Aorta (tissue), 5 donors: ENCODE results near the gene CDC16. TPM values are rescaled to one million over a fixed set of nuclear protein-coding genes. Genes with fewer than 3 reads are reported as not detected.
"Not testable (repeated sequence)": the region's sequence is repeated elsewhere in the genome, so short reads cannot be mapped to it uniquely, and the experiment has no call there.

Experiments
- ATAC-seq: fragments of 200-7000 bp; cut with Tn5 transposase; one replicate; pipeline ENCODE4 v1.9.1; 2022; ENCODE audit warnings: moderate library complexity; ENCODE audit not compliant: low FRiP score
- DNase-seq, 2 donors: peaks; one replicate each; pipeline ENCODE4 v3.0.0-alpha.2; 2020
- H3K27ac ChIP-seq, 2 donors: one replicate each; pipeline ENCODE4 v1.5.1; 2013; ENCODE audit warnings: low read length in 2 of 2, mild to moderate bottlenecking in 2 of 2, moderate library complexity in 2 of 2, control low read depth in 1 of 2, inconsistent platforms in 1 of 2, low read depth in 1 of 2
- H3K27me3 ChIP-seq, 2 donors: one replicate each; pipeline ENCODE4 v1.6.1; 2013; ENCODE audit warnings: control low read depth in 1 of 2, low read length in 1 of 2, mild to moderate bottlenecking in 1 of 2, moderate library complexity in 1 of 2; ENCODE audit not compliant: insufficient read depth in 2 of 2, control insufficient read depth in 1 of 2
- H3K36me3 ChIP-seq, 2 donors: one replicate each; pipeline ENCODE4 v1.6.1; 2013; ENCODE audit warnings: control low read depth in 1 of 2, low read length in 1 of 2, mild to moderate bottlenecking in 1 of 2; ENCODE audit not compliant: insufficient read depth in 2 of 2, control insufficient read depth in 1 of 2
- H3K4me1 ChIP-seq, 2 donors: one replicate each; pipeline ENCODE4 v1.6.1; 2013; ENCODE audit warnings: low read length in 2 of 2, control low read depth in 1 of 2, mild to moderate bottlenecking in 1 of 2, moderate library complexity in 1 of 2; ENCODE audit not compliant: insufficient read depth in 2 of 2, control insufficient read depth in 1 of 2
- H3K4me3 ChIP-seq, 2 donors: one replicate each; pipeline ENCODE4 v1.5.1; 2013; ENCODE audit warnings: low read length in 2 of 2, control low read depth in 1 of 2, mild to moderate bottlenecking in 1 of 2
- H3K9me3 ChIP-seq: one replicate; pipeline ENCODE4 v1.6.1; 2013; ENCODE audit warnings: mild to moderate bottlenecking, low read length; ENCODE audit not compliant: control insufficient read depth
- WGBS, 2 donors: extraction: QIAGEN DNeasy Blood & Tissue Kit; methylation state at CpG; one replicate each; pipeline ENCODE4 v1.1.7; 2013; 5-methylcytosine and 5-hydroxymethylcytosine counted together
- intact Hi-C, 2 donors: fragments of 100-400 bp; cut with DNase I; formaldehyde crosslinking; loops; one replicate each; pipeline versions ENCODE4 v1.14.2 to v1.15.0; 2022
- polyA plus RNA-seq, 2 donors: library from polyadenylated mRNA; stranded (reverse); fragments of 200-250 nt; gene quantifications; one replicate each; pipeline ENCODE4 v1.2.3, GENCODE V29; 2013
- total RNA-seq, 2 donors: library from RNA; stranded (reverse); fragmentation: NEBNext Ultra II Directional; extraction: Animal tissue kit (Norgen Biotek cat#: 25700); gene quantifications; one replicate each; pipeline ENCODE4 v1.2.1, GENCODE V29; 2021
- donor health status: healthy with polysubstance abuse.
- donor health status: Bipolar disorder and iron deficiency.
- donor health status: DM: no; HTN: no; CAD: no.
- donor health status: DM: no; HTN: no; CAD: no.
- donor health status: DM: yes; HTN: yes; CAD: no.

Gene CDC16
- total and polyA plus RNA-seq, 4 donors: 31.1 to 86.9 (median 56.4) TPM

DNA sequence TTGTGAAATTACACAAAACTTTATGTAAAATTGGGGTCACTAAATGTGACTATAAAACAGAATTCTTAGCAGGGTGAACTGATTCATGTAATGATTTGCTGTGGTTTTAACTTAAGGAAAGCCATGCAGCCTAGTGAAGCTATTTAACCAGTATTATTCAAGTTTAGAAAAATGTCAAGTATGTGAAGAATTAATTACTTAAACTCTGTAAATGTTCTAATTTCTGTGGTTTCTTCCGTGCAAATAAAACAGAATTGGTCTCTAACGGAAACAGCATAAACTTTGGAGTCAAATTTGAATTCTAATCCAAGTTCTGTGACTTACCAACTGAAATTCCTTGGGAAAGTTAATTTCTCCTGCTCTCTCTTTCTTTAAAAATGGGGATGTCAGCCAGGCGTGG is 13.3 kb downstream of the CDC16 start:
- intact Hi-C loops: no loop called here
- H3K4me1 ChIP-seq: no peaks in the 10 kb centered on the region
- no peak overlapping the region for H3K27ac ChIP-seq
- H3K36me3 ChIP-seq: peaks cover 6 to 10% of the 10 kb centered on the region in 2 donors
- no peak for ATAC-seq
- DNase-seq: no peak
- no peaks in the 10 kb centered on the region for H3K27me3 ChIP-seq
- 22 to 27% methylated on average over 3 of the region's 3 CpGs for WGBS, 2 donors
- no peaks in the 10 kb centered on the region for H3K9me3 ChIP-seq
- no peak overlapping the region for H3K4me3 ChIP-seq

- Histone ChIP-seq H3K4me1 (no peaks in the 10 kb centered on the region), H3K9me3 (no peaks in the 10 kb centered on the region), H3K27ac (no peak overlapping the region), H3K4me3 (no peak overlapping the region), H3K36me3 (peaks cover 3 to 10% of the 10 kb centered on the region in 2 donors), H3K27me3 (no peaks in the 10 kb centered on the region)
- DNase-seq (no peak), ATAC-seq (no peak)
- WGBS, 2 donors: 95 to 96% methylated on average over 7 of the region's 7 CpGs
- intact Hi-C loops: no loop called here
Observed at GRCh38 chr13:114249077-114249476, 14.4 kb downstream of the CDC16 start.

- ATAC-seq, DNase-seq, intact Hi-C loops, H3K4me3 ChIP-seq, H3K4me1 ChIP-seq, H3K27ac ChIP-seq, H3K9me3 ChIP-seq, H3K36me3 ChIP-seq, H3K27me3 ChIP-seq: not testable (repeated sequence)
- WGBS, 2 donors: 76 to 79% methylated on average over 1 of the region's 1 CpG
Observed at GRCh38 chr13:114251639-114252440, 17.1 kb downstream of the CDC16 start.

DNA sequence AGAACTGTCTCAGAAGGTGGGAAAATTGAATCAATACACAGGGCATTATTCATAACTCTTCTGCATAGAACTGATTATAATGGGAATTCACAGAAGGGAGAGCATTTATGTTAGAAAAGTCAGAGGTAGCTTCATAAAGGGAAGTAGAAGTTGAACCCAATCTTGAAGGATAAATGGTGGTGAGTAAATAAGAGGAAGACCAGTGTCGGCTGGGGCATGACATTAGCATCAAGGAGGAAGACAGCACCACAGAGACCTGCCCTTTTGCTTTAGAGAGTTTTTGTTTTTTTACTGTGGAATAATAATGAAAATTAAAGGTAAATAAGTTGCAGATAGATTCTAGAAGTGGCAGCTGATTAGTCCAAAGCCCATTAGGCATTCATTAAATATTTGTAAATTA is 21.9 kb downstream of the CDC16 start:
- H3K4me3 ChIP-seq: no peak overlapping the region
- 88 to 89% methylated on average over 1 of the region's 1 CpG for WGBS, 2 donors
- peaks cover 2 to 20% of the 10 kb centered on the region in 2 donors for H3K36me3 ChIP-seq
- intact Hi-C loops: no loop called here
- no peak for DNase-seq
- H3K9me3 ChIP-seq: no peaks in the 10 kb centered on the region
- H3K27ac ChIP-seq: no peak overlapping the region
- H3K27me3 ChIP-seq: no peaks in the 10 kb centered on the region
- ATAC-seq: no peak
- H3K4me1 ChIP-seq: no peaks in the 10 kb centered on the region

- Histone ChIP-seq H3K4me1 (no peaks in the 10 kb centered on the region), H3K27ac (no peak overlapping the region), H3K4me3 (no peak overlapping the region), H3K36me3 (peaks cover 2 to 18% of the 10 kb centered on the region in 2 donors), H3K27me3 (no peaks in the 10 kb centered on the region), H3K9me3 (no peaks in the 10 kb centered on the region)
- intact Hi-C loops: no loop called here
- 90 to 92% methylated on average over 4 of the region's 4 CpGs for WGBS, 2 donors
- ATAC-seq (no peak), DNase-seq (no peak)
Observed at GRCh38 chr13:114257014-114257413, 22.3 kb downstream of the CDC16 start.

GRCh38 chr13:114258589-114258988 is 23.9 kb downstream of the CDC16 start:
- Histone ChIP-seq H3K9me3 (no peaks in the 10 kb centered on the region), H3K27ac (no peak overlapping the region), H3K27me3 (no peaks in the 10 kb centered on the region), H3K4me3 (no peak overlapping the region), H3K36me3 (peaks cover 7 to 22% of the 10 kb centered on the region in 2 donors), H3K4me1 (no peaks in the 10 kb centered on the region)
- DNase-seq: no peak
- intact Hi-C loops: no loop called here
- ATAC-seq: no peak
- WGBS, 2 donors: 94 to 95% methylated on average over 8 of the region's 8 CpGs

DNA sequence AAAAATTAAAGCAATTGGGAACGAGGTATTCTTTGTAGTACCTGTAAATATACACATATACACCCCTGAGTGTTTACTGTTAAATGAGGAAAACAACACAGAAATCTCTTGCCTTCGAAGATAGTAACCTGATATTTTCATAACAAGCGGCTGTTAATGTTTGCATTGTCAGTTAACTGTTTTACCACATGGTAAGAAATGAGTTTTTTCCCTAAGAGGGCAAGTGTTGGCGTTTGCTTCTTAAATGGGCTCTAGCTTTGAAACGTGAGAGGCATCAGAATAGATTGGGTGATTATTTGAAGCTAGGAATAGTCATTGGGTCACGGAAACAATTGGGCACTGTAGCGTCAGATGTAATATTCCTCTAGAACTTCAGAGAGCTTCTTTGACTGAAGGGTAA is 24.7 kb downstream of the CDC16 start:
- WGBS, 2 donors: 61 to 72% methylated on average over 7 of the region's 7 CpGs
- no peaks in the 10 kb centered on the region for H3K27me3 ChIP-seq

GRCh38 chr13:114259974-114260373 is 25.3 kb downstream of the CDC16 start:
- intact Hi-C loops: no loop called here
- Histone ChIP-seq H3K4me3 (no peak overlapping the region), H3K36me3 (peaks cover 7 to 19% of the 10 kb centered on the region in 2 donors), H3K27ac (no peak overlapping the region), H3K27me3 (no peaks in the 10 kb centered on the region), H3K4me1 (no peaks in the 10 kb centered on the region), H3K9me3 (no peaks in the 10 kb centered on the region)
- 74 to 80% methylated on average over 4 of the region's 4 CpGs for WGBS, 2 donors
- ATAC-seq: no peak
- DNase-seq: no peak

More for the DNA sequence above, 24.7 kb downstream of the CDC16 start:
- Histone ChIP-seq H3K9me3 (no peaks in the 10 kb centered on the region), H3K27ac (no peak overlapping the region), H3K36me3 (peaks cover 7 to 22% of the 10 kb centered on the region in 2 donors), H3K4me1 (no peaks in the 10 kb centered on the region), H3K4me3 (no peak overlapping the region)
- ATAC-seq (no peak), DNase-seq (no peak)
- intact Hi-C loops: no loop called here

- no peaks in the 10 kb centered on the region for H3K27me3 ChIP-seq
- peaks cover 7 to 21% of the 10 kb centered on the region in 2 donors for H3K36me3 ChIP-seq
- H3K27ac ChIP-seq: no peak overlapping the region
- intact Hi-C loops: no loop called here
- WGBS, 2 donors: 93% methylated on average over 3 of the region's 3 CpGs
- DNase-seq (no peak), ATAC-seq (no peak)
- H3K9me3 ChIP-seq: no peaks in the 10 kb centered on the region
- no peak overlapping the region for H3K4me3 ChIP-seq
- H3K4me1 ChIP-seq: no peaks in the 10 kb centered on the region
Observed at GRCh38 chr13:114260814-114261213, 26.1 kb downstream of the CDC16 start.
